Astrocyte of the spinal cord (primary cell): ENCODE data around the gene MET.

Source experiments
- DNase-seq: peaks from one replicate; pipeline ENCODE4 v3.0.0; 2011; ENCODE audit warnings: low read depth, low spot score
- H3K4me3 ChIP-seq: 2 replicates; pipeline ENCODE4 v1.5.1; 2011; ENCODE audit warnings: low read depth, mild to moderate bottlenecking, low read length, moderate library complexity
- CTCF ChIP-seq: IDR thresholded peaks from 2 replicates; pipeline ENCODE4 v1.5.1; 2012; ENCODE audit warnings: low read depth, mild to moderate bottlenecking, low read length, inconsistent platforms
- in situ Hi-C: cut with HindIII; loops from 2 replicates; pipeline ENCODE4 v1.10.0; 2017; ENCODE audit warnings: low sequenced_read_pairs

Gene MET

GRCh38 chr7:116692401-116693308, 20.7 kb downstream of the MET start:
- no peak for TF ChIP-seq CTCF
- in situ Hi-C loops, result no loop called here
- no peak overlapping the region for H3K4me3 ChIP-seq
- DNase-seq, result peak; percentile 68

GRCh38 chr7:116696707-116697106, 24.7 kb downstream of the MET start:
- in situ Hi-C loops, result no loop called here
- TF ChIP-seq CTCF, result no peak
- DNase-seq, result no peak
- H3K4me3 ChIP-seq, result no peak overlapping the region

GRCh38 chr7:116697152-116697551, 25.2 kb downstream of the MET start:
- no peak for TF ChIP-seq CTCF
- in situ Hi-C loops, result no loop called here
- no peak overlapping the region for H3K4me3 ChIP-seq
- DNase-seq, result no peak

GRCh38 chr7:116697761-116698160, 25.8 kb downstream of the MET start:
- no peak for TF ChIP-seq CTCF
- no peak overlapping the region for H3K4me3 ChIP-seq
- no peak for DNase-seq
- in situ Hi-C loops, result no loop called here

- in situ Hi-C loops, result no loop called here
- TF ChIP-seq CTCF, result no peak
- DNase-seq, result peak; percentile 52
- H3K4me3 ChIP-seq, result no peak overlapping the region
Measured at GRCh38 chr7:116698396-116698795, 26.4 kb downstream of the MET start.

- in situ Hi-C loops, result no loop called here
- no peak for TF ChIP-seq CTCF
- DNase-seq, result no peak
- no peak overlapping the region for H3K4me3 ChIP-seq
Measured at GRCh38 chr7:116698930-116699721, 27.1 kb downstream of the MET start.
